ENCODE data around the gene CTNNB1.

DNA sequence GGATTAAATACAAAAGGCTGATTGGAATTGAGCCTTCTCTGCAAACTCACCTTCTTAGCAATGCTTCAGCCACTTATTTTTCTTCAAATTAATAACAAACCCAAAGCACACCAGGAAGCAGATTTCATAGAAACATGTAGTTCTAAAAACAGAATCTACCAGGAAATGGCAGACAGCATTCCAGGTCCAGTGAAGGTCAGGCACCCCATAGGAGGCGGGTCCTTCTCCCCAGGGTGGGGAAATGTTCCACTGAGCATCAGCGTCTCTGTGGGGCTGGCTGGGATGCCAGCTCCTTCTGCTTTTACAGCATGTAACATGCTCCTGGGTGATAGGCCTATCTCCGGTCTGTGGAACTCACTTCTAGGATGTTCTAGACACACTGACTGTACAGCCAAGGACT, 49.2 kb downstream of the CTNNB1 start:
- TF ChIP-seq, protein P1, sequence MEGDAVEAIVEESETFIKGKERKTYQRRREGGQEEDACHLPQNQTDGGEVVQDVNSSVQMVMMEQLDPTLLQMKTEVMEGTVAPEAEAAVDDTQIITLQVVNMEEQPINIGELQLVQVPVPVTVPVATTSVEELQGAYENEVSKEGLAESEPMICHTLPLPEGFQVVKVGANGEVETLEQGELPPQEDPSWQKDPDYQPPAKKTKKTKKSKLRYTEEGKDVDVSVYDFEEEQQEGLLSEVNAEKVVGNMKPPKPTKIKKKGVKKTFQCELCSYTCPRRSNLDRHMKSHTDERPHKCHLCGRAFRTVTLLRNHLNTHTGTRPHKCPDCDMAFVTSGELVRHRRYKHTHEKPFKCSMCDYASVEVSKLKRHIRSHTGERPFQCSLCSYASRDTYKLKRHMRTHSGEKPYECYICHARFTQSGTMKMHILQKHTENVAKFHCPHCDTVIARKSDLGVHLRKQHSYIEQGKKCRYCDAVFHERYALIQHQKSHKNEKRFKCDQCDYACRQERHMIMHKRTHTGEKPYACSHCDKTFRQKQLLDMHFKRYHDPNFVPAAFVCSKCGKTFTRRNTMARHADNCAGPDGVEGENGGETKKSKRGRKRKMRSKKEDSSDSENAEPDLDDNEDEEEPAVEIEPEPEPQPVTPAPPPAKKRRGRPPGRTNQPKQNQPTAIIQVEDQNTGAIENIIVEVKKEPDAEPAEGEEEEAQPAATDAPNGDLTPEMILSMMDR (IDR thresholded peaks at IDR 0.05), result no peak
- TF ChIP-seq EP300 (IDR thresholded peaks at IDR 0.05), result no peak

Measured in esophagus muscularis mucosa (tissue), 3 donors.